Neural cell (in vitro differentiated cells): ENCODE results near the gene RASGRP3. TPM values are rescaled to one million over a fixed set of nuclear protein-coding genes. Genes with fewer than 3 reads are reported as not detected.

Experiments used
- H2AFZ ChIP-seq: fragments of 200-600, 300-800 bp; sonication (generic), shearing (Covaris generic); 2 replicates; pipeline ENCODE4 v1.6.0; 2014; ENCODE audit warnings: low read depth, mild to moderate bottlenecking, antibody characterized with exemption, low read length, moderate library complexity
- H3F3A ChIP-seq: fragments of 200-600 bp; shearing (Covaris generic); 2 replicates; pipeline ENCODE4 v1.6.1; 2016; ENCODE audit warnings: mild to moderate bottlenecking, moderate library complexity, mixed read lengths, antibody characterized with exemption, low read length; ENCODE audit not compliant: insufficient read depth, poor library complexity, severe bottlenecking
- H3K27ac ChIP-seq: fragments of 200-600, 300-800 bp; sonication (generic), shearing (Covaris generic); 2 replicates; pipeline ENCODE4 v1.5.1; 2014; ENCODE audit warnings: mild to moderate bottlenecking, low read length, moderate library complexity
- H3K27me3 ChIP-seq: fragments of 300-800, 200-600 bp; sonication (generic), shearing (Covaris generic); 2 replicates; pipeline ENCODE4 v1.6.0; 2014; ENCODE audit warnings: mild to moderate bottlenecking, low read depth, low read length, moderate library complexity; ENCODE audit not compliant: insufficient read depth
- H3K36me3 ChIP-seq: fragments of 300-800, 200-600 bp; sonication (generic), shearing (Covaris generic); 2 replicates; pipeline ENCODE4 v1.5.1; 2014; ENCODE audit warnings: mild to moderate bottlenecking, antibody characterized with exemption, low read length, moderate library complexity; ENCODE audit not compliant: insufficient read depth
- H3K4me2 ChIP-seq: fragments of 300-800, 200-600 bp; sonication (generic), shearing (Covaris generic); 2 replicates; pipeline ENCODE4 v1.6.0; 2014; ENCODE audit warnings: mild to moderate bottlenecking, low read length
- H3K4me3 ChIP-seq: fragments of 300-800, 200-600 bp; sonication (generic), shearing (Covaris generic); 2 replicates; pipeline ENCODE4 v1.5.1; 2014; ENCODE audit warnings: mild to moderate bottlenecking, low read length, moderate library complexity
- H3K79me2 ChIP-seq: fragments of 200-600 bp; shearing (Covaris generic); replicated peaks from 2 replicates; pipeline ENCODE4 v1.6.0; 2014; ENCODE audit warnings: mild to moderate bottlenecking, low read length, moderate library complexity; ENCODE audit not compliant: insufficient read depth
- H3K9ac ChIP-seq: fragments of 300-800, 200-600 bp; sonication (generic), shearing (Covaris generic); 2 replicates; pipeline ENCODE4 v1.6.1; 2016; ENCODE audit warnings: mild to moderate bottlenecking, low read length, mixed read lengths
- H3K9me2 ChIP-seq: fragments of 200-600 bp; shearing (Covaris generic); 2 replicates; pipeline ENCODE4 v1.6.1; 2016; ENCODE audit warnings: mild to moderate bottlenecking, low read length, mixed read lengths; ENCODE audit not compliant: insufficient read depth
- H3K9me3 ChIP-seq: fragments of 200-600, 300-800 bp; sonication (generic), shearing (Covaris generic); 2 replicates; pipeline ENCODE4 v1.6.1; 2016; ENCODE audit warnings: mild to moderate bottlenecking, mixed run types, low read length, moderate library complexity, mixed read lengths
- H4K20me1 ChIP-seq: fragments of 200-600 bp; shearing (Covaris generic); 2 replicates; pipeline ENCODE4 v1.6.1; 2016; ENCODE audit warnings: mild to moderate bottlenecking, mixed run types; ENCODE audit not compliant: insufficient read depth
- EP300 ChIP-seq: fragments of 450-650 bp; conservative IDR thresholded peaks from 2 replicates; pipeline ENCODE4 v1.6.1; 2014; ENCODE audit warnings: antibody characterized with exemption, mild to moderate bottlenecking, moderate library complexity; ENCODE audit not compliant: poor library complexity, severe bottlenecking
- EZH2 ChIP-seq: fragments of 200-600, 300-800 bp; shearing (Covaris generic), sonication (generic); IDR thresholded peaks from 2 replicates; pipeline ENCODE4 v1.6.1; 2014; ENCODE audit warnings: antibody characterized with exemption, low read length, borderline replicate concordance, mild to moderate bottlenecking; ENCODE audit not compliant: insufficient read depth, poor library complexity, severe bottlenecking
- MXI1 ChIP-seq: fragments of 450-650 bp; conservative IDR thresholded peaks from 2 replicates; pipeline ENCODE4 v1.6.1; 2014; ENCODE audit warnings: antibody characterized with exemption, mild to moderate bottlenecking; ENCODE audit not compliant: poor library complexity, severe bottlenecking
- POLR2AphosphoS5 ChIP-seq: IDR thresholded peaks from 2 replicates; pipeline ENCODE4 v1.6.1; 2012
- RAD21 ChIP-seq: fragments of 450-650 bp; conservative IDR thresholded peaks from 2 replicates; pipeline ENCODE4 v1.6.1; 2014; ENCODE audit warnings: antibody characterized with exemption, mild to moderate bottlenecking, moderate library complexity
- SMC3 ChIP-seq: fragments of 450-650 bp; conservative IDR thresholded peaks from 2 replicates; pipeline ENCODE4 v1.6.1; 2014; ENCODE audit warnings: antibody characterized with exemption, mild to moderate bottlenecking, moderate library complexity; ENCODE audit not compliant: poor library complexity
- TAF1 ChIP-seq: IDR thresholded peaks from 2 replicates; pipeline ENCODE4 v1.6.1; 2012; ENCODE audit warnings: low read depth
- polyA plus RNA-seq: library from polyadenylated mRNA; depleted of rRNA; stranded (reverse); fragments of >200 nt; gene quantifications from 2 replicates; pipeline ENCODE4 v1.2.3, GENCODE V29; 2014
- TF ChIP-seq, protein P1 (sequence below): fragments of 450-650 bp; IDR thresholded peaks from 2 replicates; pipeline ENCODE4 v1.5.1; 2014; ENCODE audit warnings: antibody characterized with exemption, mild to moderate bottlenecking, moderate library complexity; ENCODE audit not compliant: poor library complexity, severe bottlenecking
- TF ChIP-seq, protein P2 (sequence below): IDR thresholded peaks from 2 replicates; pipeline ENCODE4 v1.6.1; 2012; ENCODE audit warnings: borderline replicate concordance

RASGRP3 gene
- polyA plus RNA-seq, 1 donor from 2014 or later: 25.3 TPM

DNA sequence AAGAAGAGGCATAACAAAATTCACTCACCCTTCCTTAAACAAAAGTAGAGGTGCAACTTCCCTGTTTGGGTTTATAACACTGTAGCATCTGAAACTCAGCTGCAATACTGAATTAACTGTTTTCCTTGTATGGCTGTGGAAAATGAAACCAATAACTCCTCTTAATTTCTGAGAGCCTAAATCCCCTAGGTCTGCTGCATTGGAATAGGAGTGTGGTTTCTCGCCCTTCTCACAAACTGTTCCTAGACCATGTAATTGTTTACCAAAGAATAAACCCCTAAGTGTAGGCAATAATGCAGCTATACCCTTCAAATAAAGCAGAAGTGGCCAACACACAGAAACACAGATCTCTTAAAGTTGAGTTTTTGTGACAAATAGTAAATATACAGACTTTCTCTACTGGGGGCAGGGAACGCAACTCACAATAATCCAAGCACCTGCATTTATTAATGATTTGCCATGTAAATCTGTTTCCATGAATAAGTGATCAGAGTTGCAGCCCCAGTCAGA lies 52.0 kb downstream of the RASGRP3 start:
- Histone ChIP-seq H3K36me3 (no peaks in the 10 kb centered on the region), H3F3A (no peaks in the 10 kb centered on the region), H4K20me1 (no peaks in the 10 kb centered on the region), H3K79me2 (no peaks in the 10 kb centered on the region), H3K9ac (no peak overlapping the region), H3K4me3 (no peak overlapping the region), H3K4me2 (no peak overlapping the region), H3K9me2 (no peaks in the 10 kb centered on the region), H3K9me3 (no peaks in the 10 kb centered on the region), H2AFZ (no peak overlapping the region), H3K27ac (no peak overlapping the region), H3K27me3 (no peaks in the 10 kb centered on the region)
- no peak for TF ChIP-seq MXI1
- no peak for TF ChIP-seq POLR2AphosphoS5
- TF ChIP-seq, protein P1, sequence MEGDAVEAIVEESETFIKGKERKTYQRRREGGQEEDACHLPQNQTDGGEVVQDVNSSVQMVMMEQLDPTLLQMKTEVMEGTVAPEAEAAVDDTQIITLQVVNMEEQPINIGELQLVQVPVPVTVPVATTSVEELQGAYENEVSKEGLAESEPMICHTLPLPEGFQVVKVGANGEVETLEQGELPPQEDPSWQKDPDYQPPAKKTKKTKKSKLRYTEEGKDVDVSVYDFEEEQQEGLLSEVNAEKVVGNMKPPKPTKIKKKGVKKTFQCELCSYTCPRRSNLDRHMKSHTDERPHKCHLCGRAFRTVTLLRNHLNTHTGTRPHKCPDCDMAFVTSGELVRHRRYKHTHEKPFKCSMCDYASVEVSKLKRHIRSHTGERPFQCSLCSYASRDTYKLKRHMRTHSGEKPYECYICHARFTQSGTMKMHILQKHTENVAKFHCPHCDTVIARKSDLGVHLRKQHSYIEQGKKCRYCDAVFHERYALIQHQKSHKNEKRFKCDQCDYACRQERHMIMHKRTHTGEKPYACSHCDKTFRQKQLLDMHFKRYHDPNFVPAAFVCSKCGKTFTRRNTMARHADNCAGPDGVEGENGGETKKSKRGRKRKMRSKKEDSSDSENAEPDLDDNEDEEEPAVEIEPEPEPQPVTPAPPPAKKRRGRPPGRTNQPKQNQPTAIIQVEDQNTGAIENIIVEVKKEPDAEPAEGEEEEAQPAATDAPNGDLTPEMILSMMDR: no peak
- TF ChIP-seq, protein P2, sequence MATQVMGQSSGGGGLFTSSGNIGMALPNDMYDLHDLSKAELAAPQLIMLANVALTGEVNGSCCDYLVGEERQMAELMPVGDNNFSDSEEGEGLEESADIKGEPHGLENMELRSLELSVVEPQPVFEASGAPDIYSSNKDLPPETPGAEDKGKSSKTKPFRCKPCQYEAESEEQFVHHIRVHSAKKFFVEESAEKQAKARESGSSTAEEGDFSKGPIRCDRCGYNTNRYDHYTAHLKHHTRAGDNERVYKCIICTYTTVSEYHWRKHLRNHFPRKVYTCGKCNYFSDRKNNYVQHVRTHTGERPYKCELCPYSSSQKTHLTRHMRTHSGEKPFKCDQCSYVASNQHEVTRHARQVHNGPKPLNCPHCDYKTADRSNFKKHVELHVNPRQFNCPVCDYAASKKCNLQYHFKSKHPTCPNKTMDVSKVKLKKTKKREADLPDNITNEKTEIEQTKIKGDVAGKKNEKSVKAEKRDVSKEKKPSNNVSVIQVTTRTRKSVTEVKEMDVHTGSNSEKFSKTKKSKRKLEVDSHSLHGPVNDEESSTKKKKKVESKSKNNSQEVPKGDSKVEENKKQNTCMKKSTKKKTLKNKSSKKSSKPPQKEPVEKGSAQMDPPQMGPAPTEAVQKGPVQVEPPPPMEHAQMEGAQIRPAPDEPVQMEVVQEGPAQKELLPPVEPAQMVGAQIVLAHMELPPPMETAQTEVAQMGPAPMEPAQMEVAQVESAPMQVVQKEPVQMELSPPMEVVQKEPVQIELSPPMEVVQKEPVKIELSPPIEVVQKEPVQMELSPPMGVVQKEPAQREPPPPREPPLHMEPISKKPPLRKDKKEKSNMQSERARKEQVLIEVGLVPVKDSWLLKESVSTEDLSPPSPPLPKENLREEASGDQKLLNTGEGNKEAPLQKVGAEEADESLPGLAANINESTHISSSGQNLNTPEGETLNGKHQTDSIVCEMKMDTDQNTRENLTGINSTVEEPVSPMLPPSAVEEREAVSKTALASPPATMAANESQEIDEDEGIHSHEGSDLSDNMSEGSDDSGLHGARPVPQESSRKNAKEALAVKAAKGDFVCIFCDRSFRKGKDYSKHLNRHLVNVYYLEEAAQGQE: no peak
- TF ChIP-seq EZH2: no peak
- no peak for TF ChIP-seq SMC3
- no peak for TF ChIP-seq TAF1
- no peak for TF ChIP-seq RAD21
- TF ChIP-seq EP300: no peak

DNA sequence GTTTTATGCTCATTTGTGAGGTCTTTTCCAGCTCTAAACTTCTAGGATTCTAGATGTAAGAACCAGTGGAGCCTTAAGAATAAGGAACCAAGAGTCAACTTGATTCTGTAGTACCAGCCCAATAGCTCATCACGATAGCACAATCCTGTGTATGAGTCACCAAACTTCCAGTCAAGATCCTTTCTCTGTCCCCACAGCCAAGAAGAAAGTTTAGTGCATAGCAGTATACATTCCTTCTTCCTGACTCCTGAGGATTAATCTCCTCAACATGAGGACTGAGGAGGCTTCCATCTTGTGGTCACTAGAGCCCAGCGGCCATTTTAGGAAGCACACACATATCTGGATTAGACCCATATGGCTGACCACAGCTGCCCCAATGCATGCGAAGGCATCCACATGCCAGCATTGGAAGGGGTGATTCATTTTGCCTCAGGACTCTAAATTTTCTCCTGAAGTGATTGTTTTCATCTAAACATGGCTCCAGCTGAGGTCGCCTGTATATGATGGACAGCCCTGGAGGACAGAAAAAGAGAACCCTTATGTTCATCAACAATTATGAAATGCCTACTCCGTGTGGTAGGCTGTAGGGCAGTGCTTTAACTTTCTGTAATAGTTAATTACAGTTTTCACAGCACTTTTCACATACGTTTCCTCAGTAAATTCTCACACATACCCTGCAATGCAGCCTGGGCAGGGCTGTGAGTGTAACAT lies 53.5 kb downstream of the RASGRP3 start:
- H3K79me2 ChIP-seq: no peaks in the 10 kb centered on the region
- no peaks in the 10 kb centered on the region for H3K27me3 ChIP-seq
- no peaks in the 10 kb centered on the region for H3K9me3 ChIP-seq
- no peak overlapping the region for H3K27ac ChIP-seq
- no peaks in the 10 kb centered on the region for H3K9me2 ChIP-seq
- TF ChIP-seq RAD21: no peak
- TF ChIP-seq, protein P2: no peak
- TF ChIP-seq TAF1: no peak
- no peak for TF ChIP-seq MXI1
- TF ChIP-seq, protein P1: no peak
- TF ChIP-seq EP300: no peak
- TF ChIP-seq POLR2AphosphoS5: no peak
- TF ChIP-seq SMC3: no peak
- TF ChIP-seq EZH2: no peak
- no peak overlapping the region for H3K9ac ChIP-seq
- H3K36me3 ChIP-seq: no peaks in the 10 kb centered on the region
- H3K4me2 ChIP-seq: no peak overlapping the region
- no peaks in the 10 kb centered on the region for H4K20me1 ChIP-seq
- H3K4me3 ChIP-seq: no peak overlapping the region
- no peaks in the 10 kb centered on the region for H3F3A ChIP-seq
- H2AFZ ChIP-seq: no peak overlapping the region
